GM18526 (cell line): ENCODE data around the gene CD3D.

Experiments
- POLR2A ChIP-seq: IDR thresholded peaks from 3 replicates; pipeline ENCODE4 v1.6.1; 2011; ENCODE audit not compliant: insufficient read length; ENCODE audit errors: extremely low read depth

CD3D gene

DNA sequence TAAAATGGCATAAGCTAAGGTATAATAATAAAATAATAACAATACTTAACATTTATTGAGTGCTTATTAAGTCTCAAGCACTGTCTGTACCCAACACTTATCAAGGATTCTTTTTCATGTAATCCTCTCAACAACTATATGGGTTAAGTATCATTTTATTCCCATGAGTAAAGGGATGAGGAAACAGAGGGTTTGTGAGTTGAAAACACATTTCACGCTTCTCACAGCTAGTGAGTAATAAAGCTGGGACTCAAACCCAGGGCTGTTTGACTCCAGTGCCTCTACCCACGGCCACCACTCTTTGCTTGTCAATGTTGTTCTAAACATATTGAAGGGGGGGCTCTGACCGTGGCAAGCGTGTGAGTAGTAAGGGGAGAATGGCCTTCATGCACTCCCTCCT is 29.3 kb downstream of the CD3D start:
- no peak for TF ChIP-seq POLR2A

DNA sequence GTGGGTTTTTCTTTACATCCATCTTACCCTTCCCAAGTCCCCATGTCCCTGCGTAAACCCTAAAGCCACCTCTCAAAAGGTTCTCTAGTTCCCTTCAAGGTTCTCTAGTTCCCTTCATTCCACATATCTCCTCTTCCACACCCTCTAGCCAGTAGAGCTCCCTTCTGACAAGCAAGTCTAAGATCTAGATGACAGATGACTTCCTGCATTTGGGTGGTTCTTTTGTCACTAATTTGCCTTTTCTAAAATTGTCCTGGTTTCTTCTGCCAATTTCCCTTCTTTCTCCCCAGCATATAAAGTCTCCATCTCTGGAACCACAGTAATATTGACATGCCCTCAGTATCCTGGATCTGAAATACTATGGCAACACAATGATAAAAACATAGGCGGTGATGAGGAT is 30.2 kb downstream of the CD3D start:
- no peak for TF ChIP-seq POLR2A

DNA sequence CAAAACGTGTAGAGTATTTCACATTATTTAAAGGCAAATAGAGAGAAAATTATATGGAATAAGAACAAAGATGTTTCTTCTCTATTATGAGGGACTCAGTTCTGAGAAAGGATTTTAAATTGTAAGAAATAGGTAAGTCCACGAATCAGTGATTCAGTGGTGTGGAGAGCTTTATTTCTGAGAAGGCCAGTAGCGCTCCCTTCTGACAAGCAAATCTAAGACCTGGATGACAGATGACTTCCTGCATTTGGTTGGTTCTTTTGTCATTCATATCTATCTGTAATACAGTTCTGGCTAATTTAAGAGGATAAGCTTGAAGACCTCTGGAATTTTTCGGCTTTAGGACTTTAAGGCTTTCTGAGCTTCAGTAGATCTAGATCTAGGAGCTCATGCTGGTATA is 31.0 kb downstream of the CD3D start:
- no peak for TF ChIP-seq POLR2A

DNA sequence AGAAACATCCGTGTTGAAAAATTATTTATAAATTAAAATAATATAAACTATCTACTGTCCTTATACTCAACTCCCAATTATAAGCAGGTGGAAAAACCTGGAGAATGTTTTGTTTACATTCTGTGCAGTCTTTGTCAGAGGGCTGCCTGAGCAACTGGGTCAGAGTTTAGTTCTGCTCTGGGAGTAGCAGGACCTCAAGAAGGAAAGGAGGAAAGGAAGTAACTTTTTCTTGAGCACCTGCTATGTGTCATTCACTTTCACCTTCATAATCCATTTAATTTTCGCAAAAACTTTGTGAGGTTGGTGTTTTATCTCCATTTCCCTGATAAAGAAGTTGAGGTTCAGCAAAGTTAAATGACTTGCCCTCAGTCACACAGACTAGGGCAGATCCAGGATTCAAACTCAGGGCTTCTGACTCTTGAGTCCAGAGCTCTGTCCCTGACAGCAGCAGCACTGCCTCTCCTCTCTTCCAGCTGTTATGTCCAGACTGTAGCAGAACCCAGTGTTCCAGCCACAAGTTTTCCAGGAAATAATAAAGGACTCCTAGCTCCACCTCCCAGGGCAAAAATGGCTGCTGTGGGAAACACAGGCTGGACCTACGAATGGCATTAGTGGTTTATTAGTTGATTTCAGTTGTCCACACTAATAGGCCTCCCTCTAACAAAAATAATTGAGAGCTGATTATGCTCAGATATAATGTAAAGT is 31.6 kb downstream of the CD3D start:
- no peak for TF ChIP-seq POLR2A

DNA sequence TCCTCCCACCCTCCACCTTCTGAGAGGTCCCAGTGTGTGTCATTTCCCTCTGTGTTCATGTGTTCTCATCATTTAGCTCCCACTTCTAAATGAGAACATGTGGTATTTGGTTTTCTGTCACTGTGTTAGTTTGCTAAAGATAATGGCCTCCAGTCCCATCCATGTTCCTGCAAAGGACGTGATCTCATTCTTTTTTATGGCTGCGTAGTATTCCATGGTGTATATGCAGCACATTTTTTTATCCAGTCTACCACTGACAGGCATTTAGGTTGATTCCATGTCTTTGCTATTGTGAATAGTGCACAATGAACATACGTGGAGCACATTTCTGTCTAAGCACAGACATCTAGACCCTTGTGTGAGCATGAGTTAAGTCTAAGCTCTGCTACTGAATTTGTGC is 32.2 kb downstream of the CD3D start:
- no peak for TF ChIP-seq POLR2A

DNA sequence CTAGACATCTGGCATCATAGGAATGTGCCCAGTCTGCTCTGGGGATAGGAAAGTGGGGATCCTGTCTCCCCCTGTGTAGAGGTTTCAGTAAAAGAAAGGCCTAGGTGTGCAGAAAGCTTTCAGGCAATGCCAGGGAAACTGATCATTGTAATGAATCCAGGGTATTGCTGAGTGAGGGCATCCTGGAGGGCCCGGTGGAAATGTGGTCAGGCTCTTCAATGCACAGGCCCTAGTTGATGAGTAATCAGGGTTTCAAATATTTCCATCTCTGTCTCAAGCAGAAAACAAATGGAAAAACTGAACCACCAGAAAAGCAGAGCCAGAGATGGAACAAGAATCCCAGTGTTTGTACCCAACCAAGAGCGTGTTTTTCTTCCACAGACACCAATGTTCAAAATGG is 35.9 kb downstream of the CD3D start:
- no peak for TF ChIP-seq POLR2A

DNA sequence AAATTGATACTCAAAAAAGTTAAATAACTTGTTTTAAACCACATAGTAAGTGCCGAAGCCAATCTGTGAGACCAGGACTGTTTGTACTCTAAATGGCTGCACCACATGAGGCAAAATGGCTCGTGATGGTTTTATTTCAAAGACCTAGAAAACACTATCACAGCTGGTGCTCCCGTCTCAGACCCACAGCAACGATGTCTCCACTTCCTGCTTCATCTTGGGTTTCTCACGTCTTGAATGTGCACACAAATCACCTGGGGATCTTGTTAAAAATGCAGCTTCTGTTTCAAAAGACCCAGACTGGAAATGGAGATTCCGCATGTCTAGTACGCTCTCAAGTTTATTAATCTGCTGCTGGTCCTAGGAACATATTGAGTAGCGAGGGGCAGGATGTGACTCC is 36.8 kb downstream of the CD3D start:
- no peak for TF ChIP-seq POLR2A

DNA sequence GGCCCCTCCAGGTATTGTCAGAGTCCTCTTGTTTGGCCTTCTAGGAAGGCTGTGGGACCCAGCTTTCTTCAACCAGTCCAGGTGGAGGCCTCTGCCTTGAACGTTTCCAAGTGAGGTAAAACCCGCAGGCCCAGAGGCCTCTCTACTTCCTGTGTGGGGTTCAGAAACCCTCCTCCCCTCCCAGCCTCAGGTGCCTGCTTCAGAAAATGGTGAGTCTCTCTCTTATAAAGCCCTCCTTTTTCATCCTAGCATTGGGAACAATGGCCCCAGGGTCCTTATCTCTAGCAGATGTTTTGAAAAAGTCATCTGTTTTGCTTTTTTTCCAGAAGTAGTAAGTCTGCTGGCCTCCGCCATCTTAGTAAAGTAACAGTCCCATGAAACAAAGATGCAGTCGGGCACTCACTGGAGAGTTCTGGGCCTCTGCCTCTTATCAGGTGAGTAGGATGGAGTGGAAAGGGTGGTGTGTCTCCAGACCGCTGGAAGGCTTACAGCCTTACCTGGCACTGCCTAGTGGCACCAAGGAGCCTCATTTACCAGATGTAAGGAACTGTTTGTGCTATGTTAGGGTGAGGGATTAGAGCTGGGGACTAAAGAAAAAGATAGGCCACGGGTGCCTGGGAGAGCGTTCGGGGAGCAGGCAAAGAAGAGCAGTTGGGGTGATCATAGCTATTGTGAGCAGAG is 37.8 kb downstream of the CD3D start, which contains the start of gene CD3E:
CD3E (plus strand) TSS at position 163 of the 681 bp plus-strand sequence; CDS start at position 386, 223 bp downstream.
- TF ChIP-seq POLR2A, result no peak

DNA sequence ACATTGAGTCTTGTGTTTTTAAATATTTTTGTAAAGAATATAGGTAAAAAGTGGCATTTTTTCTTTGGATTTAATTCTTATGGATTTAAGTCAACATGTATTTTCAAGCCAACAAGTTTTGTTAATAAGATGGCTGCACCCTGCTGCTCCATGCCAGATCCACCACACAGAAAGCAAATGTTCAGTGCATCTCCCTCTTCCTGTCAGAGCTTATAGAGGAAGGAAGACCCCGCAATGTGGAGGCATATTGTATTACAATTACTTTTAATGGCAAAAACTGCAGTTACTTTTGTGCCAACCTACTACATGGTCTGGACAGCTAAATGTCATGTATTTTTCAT is 38.3 kb downstream of the CD3D start:
- TF ChIP-seq POLR2A, result no peak

DNA sequence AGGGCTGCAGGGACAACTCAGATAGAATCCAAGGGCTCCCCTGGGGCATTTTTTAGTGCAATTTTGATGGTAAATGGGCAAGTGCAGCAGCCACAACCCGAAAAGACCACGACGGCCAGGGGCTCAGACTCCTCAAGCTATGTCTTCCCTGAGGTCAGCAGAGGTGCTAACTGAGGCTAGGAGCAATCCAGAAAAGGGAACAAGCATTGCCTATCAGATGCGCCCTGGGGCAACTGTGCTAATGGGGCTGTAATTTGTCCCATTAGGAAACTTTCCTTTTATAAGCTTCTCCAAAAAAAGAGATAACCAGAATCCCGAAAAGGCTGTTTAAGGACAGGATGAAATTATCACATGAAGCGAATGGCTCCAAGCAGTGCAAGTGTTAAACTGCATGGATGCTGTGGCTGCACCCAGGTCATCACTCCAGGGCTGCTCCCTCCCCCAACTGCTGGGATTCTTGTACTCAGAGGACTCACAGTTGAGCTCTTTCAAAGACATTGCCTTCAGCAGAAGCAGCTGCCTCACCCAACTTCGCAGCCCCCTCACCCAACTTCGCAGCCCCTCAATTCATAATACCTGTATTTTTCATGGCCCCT is 40.8 kb downstream of the CD3D start:
- no peak for TF ChIP-seq POLR2A

DNA sequence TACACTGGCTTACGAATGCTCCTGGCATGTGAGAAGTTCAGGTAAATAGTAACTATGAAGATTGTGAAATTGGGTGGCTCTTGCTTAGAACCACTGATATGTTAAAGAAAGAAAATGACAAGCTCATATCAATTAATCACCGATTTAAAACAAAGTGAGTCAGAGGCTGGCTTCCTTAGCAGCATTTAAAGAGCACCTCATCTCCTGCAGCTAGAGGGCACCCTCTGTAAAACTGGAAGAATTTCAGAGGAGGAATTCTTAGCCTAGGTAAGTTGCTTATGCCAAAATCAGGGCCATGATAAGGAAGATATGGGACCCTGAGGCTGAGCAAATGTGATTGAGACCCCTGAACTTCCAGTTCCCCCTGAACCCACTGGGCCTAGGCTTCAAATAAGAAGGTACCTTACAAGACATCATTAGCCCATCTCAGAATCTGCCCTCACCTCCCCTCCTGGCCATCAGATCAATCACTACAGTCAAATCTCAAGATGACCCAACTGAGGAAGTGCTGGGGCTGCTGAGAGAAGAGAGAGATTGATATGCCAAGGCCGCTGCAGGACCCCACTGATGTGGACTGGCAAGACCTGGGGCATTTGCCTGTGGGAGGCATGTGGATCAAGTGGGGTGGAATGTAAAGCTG is 46.6 kb downstream of the CD3D start:
- TF ChIP-seq POLR2A, result no peak

DNA sequence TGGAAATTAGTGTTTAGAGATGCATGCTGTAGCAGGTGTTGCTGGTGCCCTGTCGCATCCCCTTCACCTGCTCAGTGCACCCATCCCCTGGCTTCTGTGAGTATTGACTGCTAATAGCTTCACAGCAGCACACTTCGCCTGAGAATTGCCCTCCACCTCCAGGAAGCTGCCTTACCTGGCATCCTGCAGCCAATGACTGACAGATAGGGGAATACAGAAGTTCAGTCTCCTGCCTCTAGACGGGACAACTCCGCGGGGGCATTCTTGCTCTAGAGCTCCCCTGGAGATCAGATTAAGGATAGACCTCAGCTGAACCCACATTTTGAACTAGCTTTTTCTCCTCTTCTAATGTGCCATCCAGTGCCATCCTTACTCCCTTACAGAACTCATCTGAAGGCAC is 47.3 kb downstream of the CD3D start:
- no peak for TF ChIP-seq POLR2A

DNA sequence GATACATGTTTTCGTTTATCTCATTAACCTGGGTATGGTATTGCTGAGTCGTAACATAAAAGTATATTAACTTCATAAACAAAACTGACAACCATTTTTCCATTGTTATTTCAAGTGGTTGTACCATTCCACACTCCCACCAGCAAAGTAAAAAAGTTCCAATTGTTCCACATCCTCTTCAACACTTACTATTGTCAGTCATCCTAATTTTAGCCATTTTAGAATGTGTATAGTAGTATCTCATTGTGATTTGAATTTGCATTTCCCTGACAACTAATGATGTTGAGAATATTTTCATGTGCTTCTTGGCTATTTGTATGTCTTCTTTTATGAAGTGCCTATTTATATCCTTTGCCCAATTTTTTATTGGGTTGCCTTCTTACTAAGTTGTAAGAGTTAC is 48.5 kb downstream of the CD3D start:
- no peak for TF ChIP-seq POLR2A

DNA sequence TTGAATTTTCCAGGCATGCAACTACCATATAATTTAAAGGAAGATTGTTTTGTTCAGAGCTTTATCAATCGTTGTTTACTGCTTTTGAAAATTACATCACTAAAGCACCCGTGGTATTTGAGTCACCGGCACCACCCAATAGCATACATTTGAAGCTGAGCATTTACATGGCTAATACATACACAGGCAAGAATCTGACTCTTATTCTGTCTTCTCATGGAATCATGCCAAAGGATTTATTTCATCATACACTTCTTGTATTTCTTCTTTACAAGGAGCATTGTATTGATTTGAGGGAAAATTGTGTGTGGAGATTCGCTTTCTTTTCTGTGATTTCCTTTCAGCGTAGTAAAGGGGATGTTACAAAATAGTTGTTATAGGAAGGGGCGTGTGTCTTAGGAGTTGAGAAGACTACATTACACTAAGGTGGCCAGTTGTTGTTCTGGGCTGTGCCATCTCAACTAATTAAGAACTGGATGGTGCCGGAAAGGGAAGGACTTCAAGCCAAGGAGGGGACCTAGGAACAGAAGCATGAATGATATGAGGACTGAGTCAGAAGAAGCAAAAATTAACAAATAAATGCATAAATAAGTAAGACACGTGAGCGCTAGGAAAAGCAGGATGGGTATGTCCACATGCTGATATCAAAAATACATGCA is 50.9 kb downstream of the CD3D start:
- no peak for TF ChIP-seq POLR2A

DNA sequence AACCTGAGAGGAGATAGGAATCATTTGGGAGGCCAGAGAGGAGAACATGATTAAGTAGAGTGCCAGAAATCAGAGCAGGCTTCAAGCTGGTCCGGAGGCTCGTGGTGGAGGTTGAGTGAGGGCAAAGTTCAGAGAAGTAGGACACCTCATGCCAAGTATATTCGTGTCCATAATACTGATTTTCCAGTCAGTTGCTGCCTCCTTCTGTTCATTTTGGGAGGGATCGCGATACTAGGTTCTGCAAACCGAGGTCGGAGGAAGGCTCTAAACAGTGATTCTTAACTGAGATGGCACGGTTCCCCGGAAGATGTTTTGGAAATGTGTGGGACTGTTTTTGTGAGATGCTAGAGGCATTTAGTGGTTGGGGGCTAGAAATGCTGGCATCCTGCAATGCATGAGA is 51.6 kb downstream of the CD3D start:
- no peak for TF ChIP-seq POLR2A

DNA sequence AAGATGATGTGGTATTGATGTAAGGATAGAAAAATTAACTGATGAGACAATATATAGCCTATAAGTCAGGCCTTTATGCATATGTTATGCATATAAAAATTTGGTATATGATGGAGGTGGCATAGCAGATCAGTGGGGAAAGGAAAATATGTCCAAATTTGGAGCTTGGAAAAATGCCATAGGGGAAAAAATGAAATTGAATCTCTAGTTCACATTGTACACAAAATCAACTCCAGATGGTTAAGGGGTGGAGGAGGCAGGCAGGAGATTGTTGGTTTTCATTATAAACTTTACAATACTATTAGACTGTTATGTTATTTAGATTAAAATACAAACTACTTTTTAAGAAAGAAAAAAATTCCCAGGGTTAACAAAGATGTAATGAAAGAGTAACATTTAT is 53.1 kb downstream of the CD3D start:
- TF ChIP-seq POLR2A, result no peak
